ENCODE measurements around the gene STIMATE. TPM values are rescaled to one million over a fixed set of nuclear protein-coding genes. Genes with fewer than 3 reads are reported as not detected.

Gene STIMATE
- total RNA-seq, 2 donors from 2014 or later = 34.4 to 40.8 TPM

GRCh38 chr3:52793702-52794611, 103.4 kb downstream of the STIMATE start:
- H3K27ac Mint-ChIP-seq = no peak overlapping the region
- H3K4me3 Mint-ChIP-seq = no peak overlapping the region
- ATAC-seq (replicated peaks in 1 of 2) (no peak), DNase-seq (no peak)
- no peaks in the 10 kb centered on the region for H3K9me3 Mint-ChIP-seq
- no peaks in the 10 kb centered on the region for H3K36me3 Mint-ChIP-seq (ENCODE audit: insufficient read depth in 2 of 2)
- H3K27me3 Mint-ChIP-seq (ENCODE audit: low read depth) = no peaks in the 10 kb centered on the region
- H3K4me1 Mint-ChIP-seq (ENCODE audit: low read depth) = no peaks in the 10 kb centered on the region

GRCh38 chr3:52792961-52793695, 104.2 kb downstream of the STIMATE start:
- Mint-ChIP-seq H3K4me3 (no peak overlapping the region), H3K36me3 (ENCODE audit: insufficient read depth in 2 of 2) (no peaks in the 10 kb centered on the region), H3K27ac (no peak overlapping the region), H3K27me3 (ENCODE audit: low read depth) (no peaks in the 10 kb centered on the region), H3K4me1 (ENCODE audit: low read depth) (no peaks in the 10 kb centered on the region), H3K9me3 (no peaks in the 10 kb centered on the region)
- no peak for DNase-seq
- ATAC-seq (replicated peaks in 1 of 2) = no peak

- H3K4me1 Mint-ChIP-seq (ENCODE audit: low read depth) = no peaks in the 10 kb centered on the region
- DNase-seq = no peak
- no peak overlapping the region for H3K27ac Mint-ChIP-seq
- no peaks in the 10 kb centered on the region for H3K27me3 Mint-ChIP-seq (ENCODE audit: low read depth)
- no peaks in the 10 kb centered on the region for H3K9me3 Mint-ChIP-seq
- H3K4me3 Mint-ChIP-seq = no peak overlapping the region
- H3K36me3 Mint-ChIP-seq (ENCODE audit: insufficient read depth in 2 of 2) = no peaks in the 10 kb centered on the region
- ATAC-seq (replicated peaks in 1 of 2) = no peak
Observed at GRCh38 chr3:52792413-52792812, 104.9 kb downstream of the STIMATE start.

- Mint-ChIP-seq H3K36me3 (ENCODE audit: insufficient read depth in 2 of 2) (no peaks in the 10 kb centered on the region), H3K4me3 (no peak overlapping the region), H3K9me3 (no peaks in the 10 kb centered on the region), H3K27ac (no peak overlapping the region), H3K27me3 (ENCODE audit: low read depth) (no peaks in the 10 kb centered on the region), H3K4me1 (ENCODE audit: low read depth) (no peaks in the 10 kb centered on the region)
- DNase-seq (no peak), ATAC-seq (replicated peaks in 1 of 2) (no peak)
Observed at GRCh38 chr3:52791928-52792327, 105.4 kb downstream of the STIMATE start.

GRCh38 chr3:52791366-52791765, 106.0 kb downstream of the STIMATE start:
- H3K9me3 Mint-ChIP-seq = no peaks in the 10 kb centered on the region
- no peak for ATAC-seq (replicated peaks in 1 of 2)
- H3K27me3 Mint-ChIP-seq (ENCODE audit: low read depth) = no peaks in the 10 kb centered on the region
- H3K4me1 Mint-ChIP-seq (ENCODE audit: low read depth) = no peaks in the 10 kb centered on the region
- no peak overlapping the region for H3K27ac Mint-ChIP-seq
- DNase-seq = no peak
- no peak overlapping the region for H3K4me3 Mint-ChIP-seq
- no peaks in the 10 kb centered on the region for H3K36me3 Mint-ChIP-seq (ENCODE audit: insufficient read depth in 2 of 2)

GRCh38 chr3:52790741-52791140, 106.6 kb downstream of the STIMATE start:
- Mint-ChIP-seq H3K9me3 (no peaks in the 10 kb centered on the region), H3K4me3 (no peak overlapping the region), H3K4me1 (ENCODE audit: low read depth) (no peaks in the 10 kb centered on the region), H3K27ac (no peak overlapping the region), H3K36me3 (ENCODE audit: insufficient read depth in 2 of 2) (no peaks in the 10 kb centered on the region), H3K27me3 (ENCODE audit: low read depth) (no peaks in the 10 kb centered on the region)
- DNase-seq (no peak), ATAC-seq (replicated peaks in 1 of 2) (no peak)

GRCh38 chr3:52790337-52790736, 107.0 kb downstream of the STIMATE start:
- H3K27me3 Mint-ChIP-seq (ENCODE audit: low read depth) = no peaks in the 10 kb centered on the region
- no peaks in the 10 kb centered on the region for H3K9me3 Mint-ChIP-seq
- ATAC-seq (replicated peaks in 1 of 2) (no peak), DNase-seq (no peak)
- no peaks in the 10 kb centered on the region for H3K4me1 Mint-ChIP-seq (ENCODE audit: low read depth)
- H3K27ac Mint-ChIP-seq = no peak overlapping the region
- H3K36me3 Mint-ChIP-seq (ENCODE audit: insufficient read depth in 2 of 2) = no peaks in the 10 kb centered on the region
- no peak overlapping the region for H3K4me3 Mint-ChIP-seq

- ATAC-seq (replicated peaks in 1 of 2) (no peak), DNase-seq (no peak)
- no peaks in the 10 kb centered on the region for H3K36me3 Mint-ChIP-seq (ENCODE audit: insufficient read depth in 2 of 2)
- no peaks in the 10 kb centered on the region for H3K9me3 Mint-ChIP-seq
- H3K4me3 Mint-ChIP-seq = no peak overlapping the region
- no peak overlapping the region for H3K27ac Mint-ChIP-seq
- H3K27me3 Mint-ChIP-seq (ENCODE audit: low read depth) = no peaks in the 10 kb centered on the region
- H3K4me1 Mint-ChIP-seq (ENCODE audit: low read depth) = no peaks in the 10 kb centered on the region
Observed at GRCh38 chr3:52789746-52790040, 107.7 kb downstream of the STIMATE start.

- H3K9me3 Mint-ChIP-seq = no peaks in the 10 kb centered on the region
- no peak for DNase-seq
Observed at GRCh38 chr3:52788890-52789745, 108.2 kb downstream of the STIMATE start.

GRCh38 chr3:52787672-52788625, 109.4 kb downstream of the STIMATE start:
- Mint-ChIP-seq H3K36me3 (ENCODE audit: insufficient read depth in 2 of 2) (no peaks in the 10 kb centered on the region), H3K27ac (no peak overlapping the region), H3K4me3 (no peak overlapping the region), H3K27me3 (ENCODE audit: low read depth) (peaks cover 1% of the 10 kb centered on the region), H3K9me3 (no peaks in the 10 kb centered on the region), H3K4me1 (ENCODE audit: low read depth) (no peaks in the 10 kb centered on the region)
- ATAC-seq (replicated peaks in 1 of 2) (no peak), DNase-seq (no peak)

More at GRCh38 chr3:52788890-52789745, 108.2 kb downstream of the STIMATE start:
- H3K4me1 Mint-ChIP-seq (ENCODE audit: low read depth) = no peaks in the 10 kb centered on the region
- H3K4me3 Mint-ChIP-seq = no peak overlapping the region
- no peak for ATAC-seq (replicated peaks in 1 of 2)
- no peak overlapping the region for H3K27ac Mint-ChIP-seq
- H3K36me3 Mint-ChIP-seq (ENCODE audit: insufficient read depth in 2 of 2) = no peaks in the 10 kb centered on the region
- no peaks in the 10 kb centered on the region for H3K27me3 Mint-ChIP-seq (ENCODE audit: low read depth)

- no peak overlapping the region for H3K4me3 Mint-ChIP-seq
- ATAC-seq (replicated peaks in 1 of 2) = no peak
- H3K27ac Mint-ChIP-seq = no peak overlapping the region
- peaks cover 5% of the 10 kb centered on the region for H3K27me3 Mint-ChIP-seq (ENCODE audit: low read depth)
- DNase-seq = no peak
- no peaks in the 10 kb centered on the region for H3K9me3 Mint-ChIP-seq
- no peaks in the 10 kb centered on the region for H3K36me3 Mint-ChIP-seq (ENCODE audit: insufficient read depth in 2 of 2)
- H3K4me1 Mint-ChIP-seq (ENCODE audit: low read depth) = no peaks in the 10 kb centered on the region
Observed at GRCh38 chr3:52787246-52787645, 110.1 kb downstream of the STIMATE start.
